ENCODE measurements around the gene IGFBP2.

IGFBP2 gene

GRCh38 chr2:216700088-216700567, 66.9 kb downstream of the IGFBP2 start:
- Mint-ChIP-seq H3K4me1 (no peaks in the 10 kb centered on the region), H3K9me3 (no peaks in the 10 kb centered on the region), H3K36me3 (ENCODE audit: low read depth) (no peaks in the 10 kb centered on the region), H3K27me3 (peaks cover 29% of the 10 kb centered on the region), H3K27ac (no peak overlapping the region), H3K4me3 (no peak overlapping the region)
- no peak for DNase-seq
- ATAC-seq: no peak

- H3K9me3 Mint-ChIP-seq: no peaks in the 10 kb centered on the region
- H3K4me3 Mint-ChIP-seq: no peak overlapping the region
- ATAC-seq (no peak), DNase-seq (no peak)
- H3K27me3 Mint-ChIP-seq: peaks cover 24% of the 10 kb centered on the region
- no peaks in the 10 kb centered on the region for H3K4me1 Mint-ChIP-seq
- no peak overlapping the region for H3K27ac Mint-ChIP-seq
- no peaks in the 10 kb centered on the region for H3K36me3 Mint-ChIP-seq (ENCODE audit: low read depth)
These were observed 67.6 kb downstream of the IGFBP2 start for GRCh38 chr2:216700781-216701180.

- no peaks in the 10 kb centered on the region for H3K4me1 Mint-ChIP-seq
- H3K27me3 Mint-ChIP-seq: peaks cover 16% of the 10 kb centered on the region
- no peak overlapping the region for H3K27ac Mint-ChIP-seq
- DNase-seq (no peak), ATAC-seq (no peak)
- H3K9me3 Mint-ChIP-seq: no peaks in the 10 kb centered on the region
- H3K36me3 Mint-ChIP-seq (ENCODE audit: low read depth): no peaks in the 10 kb centered on the region
- no peak overlapping the region for H3K4me3 Mint-ChIP-seq
These were observed 68.3 kb downstream of the IGFBP2 start for GRCh38 chr2:216701544-216701943.

GRCh38 chr2:216702756-216703155, 69.5 kb downstream of the IGFBP2 start:
- Mint-ChIP-seq H3K4me1 (no peaks in the 10 kb centered on the region), H3K9me3 (no peaks in the 10 kb centered on the region), H3K36me3 (ENCODE audit: low read depth) (no peaks in the 10 kb centered on the region), H3K4me3 (no peak overlapping the region), H3K27me3 (peaks cover 5% of the 10 kb centered on the region), H3K27ac (no peak overlapping the region)
- ATAC-seq (no peak), DNase-seq (no peak)

- Mint-ChIP-seq H3K27me3 (no peaks in the 10 kb centered on the region), H3K4me3 (no peak overlapping the region), H3K36me3 (ENCODE audit: low read depth) (no peaks in the 10 kb centered on the region), H3K4me1 (no peaks in the 10 kb centered on the region), H3K9me3 (peaks cover 6% of the 10 kb centered on the region), H3K27ac (no peak overlapping the region)
- ATAC-seq (peak; percentile 15), DNase-seq (no peak)
These were observed 77.5 kb downstream of the IGFBP2 start for GRCh38 chr2:216710551-216711301.

- H3K36me3 Mint-ChIP-seq (ENCODE audit: low read depth): no peaks in the 10 kb centered on the region
- H3K27me3 Mint-ChIP-seq: no peaks in the 10 kb centered on the region
- DNase-seq (no peak), ATAC-seq (no peak)
- H3K4me3 Mint-ChIP-seq: no peak overlapping the region
- peaks cover 6% of the 10 kb centered on the region for H3K9me3 Mint-ChIP-seq
- no peak overlapping the region for H3K27ac Mint-ChIP-seq
- H3K4me1 Mint-ChIP-seq: no peaks in the 10 kb centered on the region
These were observed 78.1 kb downstream of the IGFBP2 start for GRCh38 chr2:216711348-216711747.

GRCh38 chr2:216713691-216714336, 80.6 kb downstream of the IGFBP2 start:
- Mint-ChIP-seq H3K4me1 (no peaks in the 10 kb centered on the region), H3K27ac (no peak overlapping the region), H3K4me3 (no peak overlapping the region), H3K36me3 (ENCODE audit: low read depth) (no peaks in the 10 kb centered on the region), H3K9me3 (peaks cover 6% of the 10 kb centered on the region), H3K27me3 (no peaks in the 10 kb centered on the region)
- ATAC-seq (no peak), DNase-seq (no peak)

All from activated naive CD8-positive, alpha-beta T cell treated with anti-CD3 and anti-CD28 coated beads, Interleukin-2, amount 50 U/mL, for 24 hours (primary cell).